Transverse colon (tissue), 3 donors: ENCODE data around the gene RIMBP2.

ENCODE experiments used
- EP300 ChIP-seq: sonication (generic); formaldehyde crosslinking; IDR thresholded peaks from one replicate; pipeline ENCODE4 v1.6.1; 2017; ENCODE audit warnings: antibody characterized with exemption, low read depth
- TF ChIP-seq, protein P1 (sequence below), 5 experiments: fragments of 200-600 bp in 3 of 5; fragments of 450-650 bp in 2 of 5; sonication (generic) in 3 of 5; IDR thresholded peaks; 1 replicate in 2 of 5; 2 replicates in 3 of 5; pipeline ENCODE4 v1.5.1; 2016 to 2017; ENCODE audit warnings: antibody characterized with exemption in 5 of 5, inconsistent platforms in 3 of 5, mild to moderate bottlenecking in 2 of 5, moderate library complexity in 1 of 5

DNA sequence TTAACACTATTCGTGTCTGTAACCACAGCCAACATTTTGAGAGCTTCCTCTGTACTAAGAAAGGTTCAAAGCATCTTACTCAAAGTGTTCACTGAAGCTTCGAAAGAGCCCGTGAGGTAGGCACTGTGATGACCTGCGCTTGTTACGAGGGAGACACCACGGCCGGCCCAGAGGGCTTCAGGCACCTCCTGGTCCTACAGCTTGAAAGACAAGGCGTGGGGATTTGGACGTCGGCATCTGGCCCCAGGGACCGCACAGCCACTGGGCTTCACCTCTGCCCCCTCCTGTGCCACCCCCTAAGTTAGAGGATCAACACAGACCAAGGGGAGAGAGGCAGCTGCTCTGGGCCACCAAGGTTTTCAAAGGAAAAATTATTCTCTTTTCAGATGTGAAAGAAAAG lies 75.6 kb downstream of the RIMBP2 start:
- TF ChIP-seq, protein P1, sequence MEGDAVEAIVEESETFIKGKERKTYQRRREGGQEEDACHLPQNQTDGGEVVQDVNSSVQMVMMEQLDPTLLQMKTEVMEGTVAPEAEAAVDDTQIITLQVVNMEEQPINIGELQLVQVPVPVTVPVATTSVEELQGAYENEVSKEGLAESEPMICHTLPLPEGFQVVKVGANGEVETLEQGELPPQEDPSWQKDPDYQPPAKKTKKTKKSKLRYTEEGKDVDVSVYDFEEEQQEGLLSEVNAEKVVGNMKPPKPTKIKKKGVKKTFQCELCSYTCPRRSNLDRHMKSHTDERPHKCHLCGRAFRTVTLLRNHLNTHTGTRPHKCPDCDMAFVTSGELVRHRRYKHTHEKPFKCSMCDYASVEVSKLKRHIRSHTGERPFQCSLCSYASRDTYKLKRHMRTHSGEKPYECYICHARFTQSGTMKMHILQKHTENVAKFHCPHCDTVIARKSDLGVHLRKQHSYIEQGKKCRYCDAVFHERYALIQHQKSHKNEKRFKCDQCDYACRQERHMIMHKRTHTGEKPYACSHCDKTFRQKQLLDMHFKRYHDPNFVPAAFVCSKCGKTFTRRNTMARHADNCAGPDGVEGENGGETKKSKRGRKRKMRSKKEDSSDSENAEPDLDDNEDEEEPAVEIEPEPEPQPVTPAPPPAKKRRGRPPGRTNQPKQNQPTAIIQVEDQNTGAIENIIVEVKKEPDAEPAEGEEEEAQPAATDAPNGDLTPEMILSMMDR (IDR thresholded peaks at IDR 0.05): no peak
- no peak for TF ChIP-seq EP300
